ENCODE results near the gene POPDC3.

- no peak for TF ChIP-seq RBM39 (IDR thresholded peaks at IDR 0.05; ENCODE audit: low read depth, low read length, poor library complexity, severe bottlenecking)
- no peak for TF ChIP-seq CTCF (CRISPR knock-in tag; IDR thresholded peaks at IDR 0.05)
- TF ChIP-seq KLF13 (CRISPR knock-in tag; IDR thresholded peaks at IDR 0.05), result no peak
- no peak for TF ChIP-seq SP1 (IDR thresholded peaks at IDR 0.05)
- no peak for TF ChIP-seq SP1 (CRISPR knock-in tag; IDR thresholded peaks at IDR 0.05)
These were observed 57.8 kb downstream of the POPDC3 start for GRCh38 chr6:105121981-105122380.
